Measurements from ENCODE around the gene SPRR2B.
"Not testable (repeated sequence)": the region's sequence is repeated elsewhere in the genome, so short reads cannot be mapped to it uniquely, and the experiment has no call there.

Gene SPRR2B

DNA sequence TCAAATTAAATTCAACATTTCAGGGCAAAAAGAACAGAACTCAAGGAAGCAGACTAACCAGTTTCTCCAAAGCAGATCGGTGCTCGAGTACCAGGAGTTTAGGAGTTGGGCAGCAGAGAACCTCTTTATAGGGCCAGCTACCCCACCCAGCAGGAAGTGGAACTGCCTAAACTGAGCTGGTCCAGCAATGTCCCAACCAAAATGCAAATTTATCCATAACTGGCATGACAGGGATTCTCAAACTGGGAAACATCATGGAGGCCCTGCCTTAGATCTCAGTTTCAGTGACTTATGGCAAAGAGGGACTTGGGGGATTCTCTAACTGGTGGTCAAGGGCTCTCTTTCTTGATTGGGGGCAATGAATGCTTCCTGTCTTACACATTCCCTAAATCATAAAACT is at the start of gene SPRR2B:
TSS of gene SPRR2B (minus strand) at position 101 of the 400 bp plus-strand sequence. CDS start 772 bp downstream, outside the sequence.
- no peak for DNase-seq

DNA sequence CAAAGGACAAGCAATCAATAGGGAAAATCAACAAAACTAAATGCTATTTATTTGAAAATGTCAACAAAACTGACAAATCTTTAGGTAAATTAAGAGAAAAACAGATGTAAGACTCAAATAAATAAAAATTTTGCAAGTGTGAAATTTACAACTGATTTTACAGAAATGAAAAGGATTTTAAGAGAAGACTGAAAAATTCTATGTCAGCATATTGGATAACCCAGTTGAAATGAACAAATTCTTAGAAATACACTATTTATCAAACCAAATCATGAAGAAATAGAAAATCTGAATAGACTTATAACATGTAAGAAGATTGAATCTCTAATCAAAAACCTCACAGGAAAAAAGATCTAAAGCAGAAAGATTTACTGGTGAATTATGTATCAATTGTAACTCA is 49.5 kb upstream of the SPRR2B start:
- no peak for DNase-seq

DNA sequence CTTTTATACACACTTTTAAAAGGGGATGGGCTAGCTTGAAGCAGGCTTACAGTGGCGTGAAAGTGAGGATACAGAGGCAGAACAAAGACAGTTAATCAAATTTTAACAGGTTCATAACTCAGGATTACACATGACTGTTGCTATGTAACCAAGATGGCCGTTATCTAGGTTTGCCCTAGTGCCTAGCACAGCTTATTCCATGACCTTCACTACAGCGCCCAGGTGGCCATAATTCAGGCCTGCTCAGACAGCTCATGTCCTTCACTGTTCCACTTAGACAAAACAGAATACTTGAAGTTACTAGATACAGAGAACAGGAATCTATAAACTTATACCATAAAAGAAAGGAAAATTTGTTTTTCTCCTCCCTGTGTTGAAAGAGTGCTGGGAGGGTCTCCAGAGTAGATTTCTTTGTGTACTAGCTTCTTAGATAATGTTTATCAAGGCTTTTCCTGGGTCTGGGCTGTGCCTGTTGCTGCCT is 48.1 kb upstream of the SPRR2B start:
- DNase-seq = no peak

DNA sequence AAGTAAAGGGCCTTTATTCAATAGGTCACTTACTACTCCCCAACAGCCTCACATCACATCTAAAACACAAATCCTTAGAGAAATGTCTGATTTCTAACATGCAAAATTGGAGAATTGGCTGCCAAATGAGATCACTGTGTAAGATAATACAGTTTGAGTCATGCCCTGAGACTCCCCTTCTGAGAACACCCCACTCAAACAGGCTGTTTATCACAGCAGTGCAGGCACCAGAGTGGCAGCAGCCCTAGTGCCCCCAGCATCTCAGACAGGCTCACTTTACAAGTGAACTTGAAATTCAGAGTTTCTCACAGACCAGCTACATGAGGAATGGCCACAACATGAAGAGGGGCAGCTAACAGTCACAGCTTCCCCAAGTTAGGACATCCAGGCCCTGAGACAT is 43.9 kb upstream of the SPRR2B start:
- not testable (repeated sequence) for DNase-seq

DNA sequence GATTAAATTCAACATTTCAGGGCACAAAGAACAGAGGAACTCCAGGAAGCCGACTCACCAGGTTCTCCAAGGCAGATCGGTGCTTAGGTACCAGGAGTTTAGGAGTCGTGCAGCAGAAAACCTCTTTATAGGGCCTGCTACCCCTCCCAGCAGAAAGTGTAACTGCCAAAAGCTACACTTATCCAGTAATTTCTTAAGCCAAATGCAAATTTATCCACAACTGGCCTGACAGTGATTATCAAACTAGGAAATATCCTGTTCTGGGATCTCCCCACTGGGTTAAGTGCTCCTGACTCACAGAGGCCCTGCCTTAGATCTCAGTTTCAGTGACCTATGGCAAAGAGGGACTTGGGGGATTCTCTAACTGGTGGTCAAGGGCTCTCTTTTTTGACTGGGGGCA is 42.0 kb upstream of the SPRR2B start, which contains the start of gene SPRR2F:
TSS of gene SPRR2F (minus strand) at position 101 of the 400 bp plus-strand sequence. CDS start 783 bp downstream, outside the sequence.
- no peak for DNase-seq

DNA sequence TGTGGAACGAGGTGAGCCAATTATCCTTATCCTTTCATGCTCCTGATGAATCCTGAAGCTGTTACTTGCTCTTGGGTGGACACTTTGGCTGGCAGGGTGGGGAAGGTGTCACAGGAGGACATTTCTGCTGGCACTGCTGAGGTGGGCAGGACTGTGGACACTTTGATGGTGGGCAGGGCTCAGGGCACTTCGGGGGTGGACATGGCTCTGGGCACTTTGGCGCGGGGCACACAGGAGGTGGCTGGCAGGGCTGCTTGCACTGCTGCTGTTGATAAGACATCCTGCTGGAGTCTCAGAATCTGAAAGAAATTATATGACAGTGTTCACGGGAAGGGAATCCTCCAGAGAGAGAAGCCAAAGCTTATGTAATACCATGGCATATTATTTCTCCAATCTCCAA is 41.0 kb upstream of the SPRR2B start:
- DNase-seq = not testable (repeated sequence)

DNA sequence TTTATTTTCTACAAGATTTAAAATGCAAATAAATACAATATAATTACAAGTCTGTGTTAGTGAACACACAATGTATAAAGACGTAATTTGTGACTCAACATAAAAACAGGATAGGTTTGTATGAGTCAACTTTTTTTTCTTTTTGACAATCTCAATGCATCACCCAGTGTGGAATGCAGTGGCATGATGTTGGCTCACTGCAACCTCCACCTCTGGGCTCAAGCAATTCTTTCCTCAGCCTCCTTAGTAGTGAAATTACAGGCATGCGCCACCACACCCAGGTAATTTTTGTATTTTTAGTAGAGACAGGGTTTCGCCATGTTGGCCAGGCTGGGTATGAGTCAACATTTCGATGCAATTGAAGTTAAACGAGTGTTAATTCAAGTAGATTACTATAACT is 28.8 kb upstream of the SPRR2B start:
- no peak for DNase-seq

DNA sequence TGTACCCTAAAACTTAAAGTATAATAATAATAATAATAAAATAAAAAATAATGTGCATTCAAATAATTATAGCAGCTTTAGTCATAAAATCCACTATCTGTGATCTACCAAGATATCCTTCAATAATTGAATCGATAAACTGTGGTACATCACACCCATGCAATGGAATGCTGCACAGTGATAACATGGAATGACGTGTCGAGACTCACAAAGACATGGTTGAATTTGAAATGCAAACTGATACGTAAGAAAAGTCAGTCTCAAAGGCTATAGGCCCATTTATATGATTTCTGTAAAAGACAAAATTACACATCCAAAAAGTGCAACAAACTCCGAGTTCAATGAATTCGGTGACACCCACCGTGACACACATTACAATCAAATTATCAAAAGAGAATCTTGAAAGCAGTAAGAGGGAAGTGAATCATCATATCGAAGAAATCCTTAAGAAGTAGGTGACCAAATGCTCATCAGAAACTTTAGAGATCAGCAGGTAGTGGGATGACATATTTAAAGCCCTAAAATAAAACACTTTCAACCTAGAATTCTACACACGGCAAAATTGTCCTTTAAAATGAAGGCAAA is 28.1 kb upstream of the SPRR2B start:
- no peak for DNase-seq

DNA sequence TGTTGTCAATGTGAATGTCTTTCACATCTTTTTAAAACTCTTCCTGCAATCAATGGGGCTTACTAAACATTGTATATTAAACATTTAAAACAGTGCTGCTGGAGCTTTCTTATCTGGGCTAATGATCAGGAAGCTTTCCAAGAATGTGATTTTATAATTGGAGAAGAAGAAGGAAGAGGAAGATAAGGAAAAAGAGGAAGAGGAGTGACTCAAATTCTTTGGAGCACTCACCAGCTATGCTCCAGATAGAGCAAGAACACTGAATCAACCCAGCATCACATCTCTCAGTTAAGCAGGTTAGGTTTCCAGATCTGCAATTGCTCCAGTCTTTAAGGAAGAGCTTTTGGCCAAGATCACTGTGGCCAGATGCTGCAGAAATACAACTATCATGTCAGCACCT is 24.4 kb upstream of the SPRR2B start:
- no peak for DNase-seq

DNA sequence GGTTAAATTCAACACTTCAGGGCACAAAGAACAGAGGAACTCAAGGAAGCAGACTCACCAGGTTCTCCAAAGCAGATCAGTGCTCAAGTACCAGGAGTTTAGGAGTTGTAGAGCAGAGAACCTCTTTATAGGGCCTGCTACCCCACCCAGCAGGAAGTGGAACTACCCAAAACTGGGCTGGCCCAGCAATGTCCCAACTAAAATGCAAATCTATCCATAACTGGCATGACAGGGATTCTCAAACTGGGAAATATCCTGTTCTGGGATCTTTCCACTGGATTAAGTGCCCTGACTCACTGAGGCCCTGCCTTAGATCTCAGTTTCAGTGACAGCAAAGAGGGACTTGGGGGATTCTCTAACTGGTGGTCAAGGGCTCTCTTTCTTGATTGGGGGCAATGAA is 23.0 kb upstream of the SPRR2B start, which contains the start of gene SPRR2E:
TSS of gene SPRR2E (minus strand) at position 101 of the 400 bp plus-strand sequence. CDS start 775 bp downstream, outside the sequence.
- DNase-seq = no peak

DNA sequence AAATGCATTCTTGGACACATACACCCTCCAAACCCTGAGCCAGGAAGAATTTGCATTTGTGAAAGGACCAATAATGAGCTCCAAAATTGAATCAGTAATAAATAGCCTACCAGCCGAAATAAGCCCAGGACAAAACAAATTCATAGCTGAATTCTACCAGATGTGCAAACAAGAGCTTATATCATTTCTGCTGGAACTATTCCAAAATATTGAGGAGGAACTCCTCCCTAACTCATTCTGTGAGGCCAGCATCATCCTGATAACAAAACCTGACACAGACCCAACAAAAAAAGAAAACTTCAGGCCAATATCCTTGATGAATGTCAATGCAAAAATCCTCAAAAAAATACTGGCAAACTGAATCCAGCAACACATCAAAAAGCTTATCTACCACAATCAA is 16.2 kb upstream of the SPRR2B start:
- DNase-seq = no peak

DNA sequence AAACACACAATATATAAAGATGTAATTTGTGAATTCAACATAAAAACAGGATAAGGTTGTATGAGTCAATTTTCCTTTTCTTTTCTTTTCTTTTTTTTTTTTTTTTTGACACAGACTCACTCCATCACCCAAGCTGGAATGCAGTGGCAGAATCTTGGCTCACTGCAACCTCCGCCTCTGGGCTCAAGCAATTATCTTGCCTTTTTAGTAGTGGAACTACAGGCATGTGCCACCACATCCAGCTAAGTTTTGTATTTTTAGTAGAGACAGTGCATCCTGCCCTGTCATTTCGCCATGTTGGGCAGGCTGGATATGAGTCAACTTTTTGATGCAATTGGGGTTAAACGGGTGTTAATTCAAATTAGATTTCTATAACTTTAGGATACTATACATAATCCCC is 10.3 kb upstream of the SPRR2B start:
- DNase-seq = no peak

DNA sequence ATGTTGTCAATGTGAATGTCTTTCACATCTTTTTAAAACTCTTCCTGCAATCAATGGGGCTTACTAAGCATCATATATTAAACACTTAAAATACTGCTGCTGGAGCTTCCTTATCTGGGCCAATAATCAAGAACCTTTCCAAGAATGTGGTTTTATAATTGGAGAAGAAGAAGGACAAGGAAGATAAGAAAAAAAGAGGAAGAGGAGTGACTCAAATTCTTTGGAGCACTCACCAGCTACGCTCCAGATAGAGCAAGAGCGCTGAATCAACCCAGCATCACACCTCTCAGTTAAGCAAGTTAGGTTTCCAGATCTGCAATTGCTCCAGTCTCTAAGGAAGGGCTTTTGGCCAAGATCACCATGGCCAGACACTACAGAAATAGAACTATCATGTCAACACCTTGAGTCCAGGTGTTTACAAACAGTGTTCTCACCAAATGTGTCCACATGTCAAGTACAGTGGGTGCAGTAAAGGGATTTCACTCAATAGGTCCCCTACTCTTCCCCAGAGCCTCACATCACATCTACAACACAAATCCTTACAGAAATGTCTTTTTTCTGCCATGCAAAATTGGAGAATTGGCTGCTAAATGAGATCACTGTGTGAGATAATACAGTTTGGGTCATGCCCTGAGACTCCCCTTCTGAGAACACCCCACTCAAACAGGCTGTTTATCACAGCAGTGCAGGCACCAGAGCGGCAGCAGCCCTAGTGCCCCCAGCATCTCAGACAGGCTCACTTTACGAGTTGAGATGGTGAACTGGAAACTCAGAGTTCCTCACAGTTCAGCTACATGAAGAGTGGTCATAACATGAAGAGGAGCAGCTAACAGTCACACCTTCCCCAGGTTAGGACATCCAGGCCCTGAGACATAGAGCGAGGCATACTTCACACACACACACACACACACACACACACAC is 1.7 kb upstream of the SPRR2B start:
- no peak for DNase-seq

DNA sequence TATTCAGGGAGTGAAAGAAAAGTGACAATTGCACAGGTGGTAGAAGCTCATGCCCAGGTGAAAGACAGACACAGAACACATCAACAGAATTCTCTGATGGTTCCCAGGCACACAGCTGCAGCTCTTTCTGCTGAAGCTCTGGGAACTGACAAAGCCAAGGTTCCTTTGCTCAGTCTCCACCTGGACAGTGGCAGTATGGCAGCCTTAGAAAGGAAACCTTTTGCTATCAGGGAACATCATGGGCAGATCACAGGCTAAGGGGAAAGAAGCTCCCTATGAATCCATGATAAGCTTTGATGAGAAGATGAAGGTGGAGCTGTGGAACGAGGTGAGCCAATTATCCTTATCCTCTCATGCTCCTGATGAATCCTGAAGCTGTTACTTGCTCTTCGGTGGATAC is 1.2 kb downstream of the SPRR2B start:
- DNase-seq = no peak

DNA sequence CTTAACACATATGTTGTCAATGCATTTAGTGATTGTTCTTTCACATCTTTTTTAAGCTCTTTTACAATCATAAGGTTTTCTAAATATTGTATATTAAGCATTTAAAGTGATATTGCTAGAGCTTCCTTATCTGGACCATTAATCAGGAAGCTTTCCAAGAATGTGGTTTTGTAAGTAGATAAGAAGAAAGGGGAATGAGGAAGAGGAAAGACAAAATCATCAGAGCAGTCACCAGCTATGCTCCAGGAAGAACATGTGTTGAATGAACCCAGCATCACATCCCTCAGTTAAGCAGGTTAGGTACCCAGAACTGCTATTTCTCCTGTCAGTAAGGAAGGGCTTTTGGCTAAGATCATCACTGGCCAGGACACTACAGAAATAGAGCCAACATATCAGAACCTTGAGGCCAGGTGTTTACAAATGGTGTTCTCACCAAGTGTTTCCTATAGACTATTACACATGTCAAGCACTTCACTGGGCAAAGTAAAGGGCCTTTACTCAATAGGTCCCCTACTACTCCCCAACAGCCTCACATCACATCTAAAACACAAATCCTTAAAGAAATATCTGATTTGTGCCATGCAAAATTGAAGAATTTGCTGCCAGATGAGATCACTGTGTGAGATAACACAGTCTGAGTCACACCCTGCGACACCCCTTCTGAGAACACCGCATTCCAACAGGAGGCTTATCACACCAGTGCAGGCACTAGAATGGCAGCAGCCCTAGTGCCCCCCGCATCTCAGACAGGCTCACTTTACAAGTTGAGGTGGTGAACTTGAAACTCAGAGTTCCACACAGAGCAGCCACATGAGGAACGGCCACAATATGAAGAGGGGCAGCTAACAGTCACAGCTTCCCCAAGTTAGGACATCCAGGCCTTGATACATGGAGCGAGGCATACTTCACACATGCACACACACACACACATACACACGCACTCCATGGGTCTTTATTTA is 12.3 kb downstream of the SPRR2B start:
- DNase-seq = no peak

DNA sequence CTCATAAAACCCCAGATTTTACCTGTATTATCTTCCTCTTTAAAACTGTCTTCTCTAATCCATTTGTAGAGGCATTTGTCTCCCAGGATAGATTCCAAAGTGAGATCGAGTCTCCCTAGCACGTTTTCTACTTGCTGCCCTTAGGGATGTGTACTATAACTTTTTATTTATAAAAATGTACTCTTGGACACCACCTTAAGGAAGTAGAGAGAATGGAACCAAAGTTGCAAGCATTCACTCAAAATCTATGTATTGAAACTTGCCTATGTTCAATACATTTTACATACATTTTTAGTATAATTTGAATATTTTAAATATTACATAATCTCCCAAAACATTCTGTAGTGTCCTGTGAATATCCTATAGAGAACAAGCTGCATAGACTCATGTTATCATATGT is 13.3 kb downstream of the SPRR2B start:
- DNase-seq = no peak

DNA sequence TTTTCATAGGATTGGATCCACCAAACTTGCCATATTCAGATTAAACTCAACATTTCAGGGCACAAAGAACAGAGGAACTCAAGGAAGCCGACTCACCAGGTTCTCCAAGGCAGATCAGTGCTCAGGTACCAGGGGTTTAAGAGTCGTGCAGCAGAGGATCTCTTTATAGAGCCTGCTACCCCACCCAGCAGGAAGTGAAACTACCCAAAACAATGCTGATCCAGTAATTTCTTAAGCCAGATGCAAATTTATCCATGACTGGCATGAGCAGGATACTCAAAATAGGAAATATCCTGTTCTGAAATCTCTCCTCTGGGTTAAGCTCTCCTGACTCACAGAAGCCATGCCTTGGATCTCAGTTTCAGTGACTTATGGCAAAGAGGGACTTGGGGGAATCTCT is 14.0 kb downstream of the SPRR2B start, which contains the start of gene SPRR2A:
TSS of gene SPRR2A (minus strand) at position 138 of the 400 bp plus-strand sequence. CDS start 777 bp downstream, outside the sequence.
- DNase-seq = no peak

DNA sequence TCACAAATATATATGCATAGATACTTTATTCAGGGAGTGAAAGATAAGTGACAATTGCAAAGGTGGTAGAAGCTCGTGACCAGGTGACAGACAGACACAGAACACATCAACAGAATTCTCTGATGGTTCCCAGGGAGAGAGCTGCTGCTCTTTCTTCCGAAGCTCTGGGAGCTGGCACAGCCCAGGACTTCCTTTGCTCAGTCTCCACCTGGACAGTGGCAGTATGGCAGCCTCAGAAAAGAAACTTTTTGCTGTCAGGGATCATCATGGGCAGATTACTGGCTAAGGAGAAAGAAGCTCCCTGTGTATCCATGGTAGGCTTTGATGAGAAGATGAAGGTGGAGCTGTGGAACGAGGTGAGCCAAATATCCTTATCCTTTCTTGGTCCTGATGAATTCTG is 15.3 kb downstream of the SPRR2B start:
- not testable (repeated sequence) for DNase-seq

DNA sequence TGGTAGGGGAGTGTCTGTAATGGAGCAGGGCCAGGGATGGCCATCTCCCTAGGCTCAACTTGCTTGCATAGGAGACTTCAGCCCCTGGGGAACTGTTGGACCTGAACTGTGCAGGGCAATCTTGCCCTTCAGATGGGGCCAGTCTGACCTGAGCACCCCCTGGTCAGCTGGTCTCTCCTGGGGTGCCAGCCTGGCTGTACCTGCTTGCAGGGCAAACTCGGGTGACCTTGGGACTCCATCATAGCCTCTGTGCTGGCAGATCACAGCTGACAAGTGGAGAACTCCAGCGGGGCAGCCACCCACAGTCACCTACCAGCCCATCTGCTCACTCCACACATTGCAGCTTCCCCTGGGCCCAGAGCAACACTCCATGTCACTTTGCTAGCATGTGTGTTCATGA is 22.2 kb downstream of the SPRR2B start:
- DNase-seq = no peak

DNA sequence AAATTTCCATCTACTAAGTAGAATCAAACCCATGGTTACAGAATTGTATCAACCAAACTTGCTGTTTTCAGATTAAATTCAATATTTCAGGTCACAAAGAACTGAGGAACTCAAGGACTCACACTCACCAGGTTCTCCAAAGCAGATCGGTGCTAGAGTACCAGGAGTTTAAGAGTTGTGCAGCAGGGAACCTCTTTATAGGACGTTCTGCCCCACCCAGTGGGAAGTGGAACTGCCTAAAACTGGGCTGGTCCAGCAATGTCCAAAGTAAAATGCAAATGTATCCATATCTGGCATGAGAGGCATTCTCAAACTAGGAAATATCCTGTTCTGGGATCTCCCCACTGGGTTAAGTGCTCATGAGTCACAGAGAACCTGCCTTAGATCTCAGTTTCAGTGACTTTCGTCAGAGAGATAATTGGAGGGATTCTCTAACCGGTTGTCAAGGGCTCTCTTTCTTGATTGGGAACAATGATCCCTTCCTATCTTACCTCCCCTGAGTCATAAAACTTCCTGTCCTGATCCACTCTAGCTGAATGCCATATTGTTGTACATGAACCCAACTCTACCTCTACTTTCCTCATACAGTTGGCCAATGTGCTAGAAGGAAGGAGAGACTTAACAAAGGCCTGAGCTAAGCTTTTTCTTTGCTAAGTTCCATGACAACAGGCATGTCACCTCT is 30.3 kb downstream of the SPRR2B start, which contains the start of gene SPRR2D:
TSS of gene SPRR2D (minus strand) at position 171 of the 682 bp plus-strand sequence. CDS start 774 bp downstream, outside the sequence.
- DNase-seq = no peak

DNA sequence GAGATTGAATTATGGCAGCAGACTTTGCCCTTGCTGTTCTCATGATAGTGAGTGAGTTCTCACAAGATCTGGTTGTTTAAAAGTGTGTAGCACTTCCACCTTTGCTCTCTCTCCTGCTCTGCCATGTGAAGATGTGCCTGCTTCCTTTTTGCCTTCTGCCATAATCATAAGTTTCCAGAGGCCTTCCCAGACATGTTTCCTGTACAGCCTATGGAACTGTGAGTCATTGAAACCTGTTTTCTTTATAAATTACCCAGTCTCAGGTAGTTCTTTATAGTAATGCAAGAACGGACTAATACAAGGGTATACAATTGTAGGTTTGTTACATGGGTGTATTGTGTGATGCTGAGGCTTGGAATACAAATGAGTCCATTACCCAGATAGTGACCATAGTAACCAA is 36.2 kb downstream of the SPRR2B start:
- no peak for DNase-seq

All from DMS79 (cell line).